SK-N-SH (cell line): ENCODE data around the gene SP110. TPM values are rescaled to one million over a fixed set of nuclear protein-coding genes. Genes with fewer than 3 reads are reported as not detected.

Experiments used
- CTCF ChIA-PET: fragments of 300-600, 350-600 bp; formaldehyde crosslinking; extraction: SDS; loops from one replicate; lab custom pipeline; 2021; lab: Yijun Ruan, JAX
- POLR2A ChIA-PET: fragments of 350-600 bp; sonication (Branson Sonifier 250); formaldehyde crosslinking; extraction: SDS; loops from one replicate; lab custom pipeline; 2020; ENCODE audit warnings: antibody characterized with exemption, inconsistent platforms; lab: Yijun Ruan, JAX
- DNase-seq: peaks from one replicate; pipeline ENCODE4 v3.0.0; 2012
- H2AFZ ChIP-seq: fragments of 200-600 bp; sonication (generic); 2 replicates; pipeline ENCODE4 v1.8.1; 2016; ENCODE audit warnings: antibody characterized with exemption, mild to moderate bottlenecking, low read depth
- H3F3A ChIP-seq: fragments of 200-600 bp; sonication (generic); replicated peaks from 2 replicates; pipeline ENCODE3; 2016; ENCODE audit warnings: antibody characterized with exemption, mild to moderate bottlenecking; ENCODE audit not compliant: insufficient read depth
- H3K27ac ChIP-seq, 2 experiments: fragments of 200-500 bp in 1 of 2; fragments of 200-600 bp in 1 of 2; sonication (Bioruptor generic) in 1 of 2; sonication (generic), shearing (Covaris generic) in 1 of 2; 2 replicates each; pipeline versions ENCODE4 v1.5.1 to v1.6.1; 2014 to 2016; ENCODE audit warnings: low read depth in 2 of 2, inconsistent platforms in 1 of 2, low read length in 1 of 2, mild to moderate bottlenecking in 1 of 2, mixed read lengths in 1 of 2
- H3K27me3 ChIP-seq: fragments of 200-600 bp; sonication (generic), shearing (Covaris generic); 2 replicates; pipeline ENCODE4 v1.6.1; 2016; ENCODE audit warnings: mixed run types; ENCODE audit not compliant: insufficient read depth
- H3K36me3 ChIP-seq, 2 experiments: fragments of 200-500 bp in 1 of 2; fragments of 200-600 bp in 1 of 2; sonication (Bioruptor generic) in 1 of 2; sonication (generic) in 1 of 2; replicated peaks in 1 of 2; 2 replicates each; pipeline versions ENCODE3 to v1.5.1; 2014 to 2016; ENCODE audit warnings: low read length in 1 of 2, mild to moderate bottlenecking in 1 of 2; ENCODE audit not compliant: insufficient read depth in 2 of 2, control insufficient read depth in 1 of 2
- H3K4me1 ChIP-seq, 2 experiments: fragments of 200-500 bp in 1 of 2; fragments of 200-600 bp in 1 of 2; sonication (Bioruptor generic) in 1 of 2; sonication (generic), shearing (Covaris generic) in 1 of 2; 2 replicates each; pipeline versions ENCODE4 v1.5.1 to v1.6.1; 2014 to 2016; ENCODE audit warnings: low read depth in 1 of 2, low read length in 1 of 2, mixed run types in 1 of 2; ENCODE audit not compliant: insufficient read depth in 2 of 2, control insufficient read depth in 1 of 2
- H3K4me2 ChIP-seq: fragments of 200-600 bp; sonication (generic), shearing (Covaris generic); 2 replicates; pipeline ENCODE4 v1.6.1; 2017; ENCODE audit warnings: mixed run types
- H3K4me3 ChIP-seq, 2 experiments: fragments of 200-500 bp in 1 of 2; fragments of 200-600 bp in 1 of 2; sonication (Bioruptor generic) in 1 of 2; sonication (generic), shearing (Covaris generic) in 1 of 2; 2 replicates each; pipeline versions ENCODE4 v1.5.1 to v1.8.1; 2014 to 2016; ENCODE audit warnings: low read depth in 2 of 2, inconsistent platforms in 1 of 2, low read length in 1 of 2, mild to moderate bottlenecking in 1 of 2, mixed read lengths in 1 of 2, moderate library complexity in 1 of 2
- H3K79me2 ChIP-seq: fragments of 200-600 bp; sonication (generic); 2 replicates; pipeline ENCODE4 v1.8.1; 2017; ENCODE audit warnings: mild to moderate bottlenecking; ENCODE audit not compliant: insufficient read depth
- H3K9ac ChIP-seq: fragments of 200-600 bp; sonication (generic); 2 replicates; pipeline ENCODE4 v1.6.1; 2017; ENCODE audit warnings: mixed run types
- H3K9me2 ChIP-seq: fragments of 200-600 bp; sonication (generic); 2 replicates; pipeline ENCODE4 v1.6.1; 2017; ENCODE audit warnings: mixed run types
- H3K9me3 ChIP-seq: fragments of 200-600 bp; sonication (generic); 2 replicates; pipeline ENCODE4 v1.6.1; 2017; ENCODE audit warnings: mixed run types, mild to moderate bottlenecking, moderate library complexity
- H4K20me1 ChIP-seq: fragments of 200-600 bp; sonication (generic); 2 replicates; pipeline ENCODE4 v1.6.1; 2017; ENCODE audit warnings: mild to moderate bottlenecking, mixed run types; ENCODE audit not compliant: insufficient read depth
- CTCF ChIP-seq: fragments of 200-600 bp; sonication (generic); IDR thresholded peaks from 2 replicates; pipeline ENCODE4 v1.6.1; 2017; ENCODE audit warnings: antibody characterized with exemption, mild to moderate bottlenecking, moderate library complexity
- EZH2phosphoT487 ChIP-seq: fragments of 200-600 bp; sonication (generic); IDR thresholded peaks from 2 replicates; pipeline ENCODE4 v1.6.1; 2017; ENCODE audit warnings: low read depth, mixed run types, mild to moderate bottlenecking, antibody characterized with exemption, moderate library complexity, borderline replicate concordance
- FOXJ3 ChIP-seq: sonication (generic); formaldehyde crosslinking; IDR thresholded peaks from 2 replicates; pipeline ENCODE4 v1.5.1; 2020; ENCODE audit warnings: mild to moderate bottlenecking, missing genetic modification reagents
- FOXM1 ChIP-seq: IDR thresholded peaks from 2 replicates; pipeline ENCODE4 v1.4.0; 2012; ENCODE audit warnings: low read depth, mild to moderate bottlenecking
- GATA2 ChIP-seq: sonication (generic); formaldehyde crosslinking; IDR thresholded peaks from 2 replicates; pipeline ENCODE4 v1.5.0; 2020; ENCODE audit warnings: mild to moderate bottlenecking, missing genetic modification reagents
- MXI1 ChIP-seq: IDR thresholded peaks from 2 replicates; pipeline ENCODE4 v1.6.1; 2012; ENCODE audit warnings: mild to moderate bottlenecking, low read depth, low read length, improper control_type of control experiment
- NFIC ChIP-seq: IDR thresholded peaks from 2 replicates; pipeline ENCODE4 v1.4.0; 2012; ENCODE audit warnings: borderline replicate concordance
- RFX5 ChIP-seq: IDR thresholded peaks from 2 replicates; pipeline ENCODE4 v1.6.1; 2012; ENCODE audit warnings: mild to moderate bottlenecking, improper control_type of control experiment, low read length
- RXRA ChIP-seq: IDR thresholded peaks from 2 replicates; pipeline ENCODE4 v1.4.0; 2012; ENCODE audit warnings: low read depth, mild to moderate bottlenecking, borderline replicate concordance
- TCF12 ChIP-seq: IDR thresholded peaks from 2 replicates; pipeline ENCODE4 v1.4.0; 2012
- WGBS: methylation state at CpG from one replicate; pipeline ENCODE4 v1.1.6; 2017; ENCODE audit warnings: low lambda C conversion rate; 5-methylcytosine and 5-hydroxymethylcytosine counted together
- polyA plus RNA-seq, 3 experiments: library from polyadenylated mRNA; depleted of rRNA; stranded (reverse); fragments of >200 nt; gene quantifications; 2 replicates each; pipeline ENCODE4 v1.2.3, GENCODE V29; 2012

SP110 gene
- polyA plus RNA-seq, 1 of the 3 experiments (the other 2 are of a cell fraction) = 10.4 TPM

GRCh38 chr2:230152334-230152733 is 67.5 kb downstream of the SP110 start (continued):
- no peak for TF ChIP-seq EZH2phosphoT487

- POLR2A ChIA-PET = no interaction called here
- no peaks in the 10 kb centered on the region for H3K9me3 ChIP-seq
- H3K79me2 ChIP-seq = no peaks in the 10 kb centered on the region
Measured at GRCh38 chr2:230144355-230144754, 75.4 kb downstream of the SP110 start.

GRCh38 chr2:230140667-230141066 is 79.1 kb downstream of the SP110 start:
- Histone ChIP-seq H3K27ac (no peak overlapping the region), H3K4me3 (no peak overlapping the region), H3K79me2 (no peaks in the 10 kb centered on the region), H3K27me3 (no peaks in the 10 kb centered on the region), H3K36me3 (no peaks in the 10 kb centered on the region), H3K4me1 (no peaks in the 10 kb centered on the region), H3K9me2 (no peaks in the 10 kb centered on the region), H3K4me2 (no peak overlapping the region), H4K20me1 (no peaks in the 10 kb centered on the region), H2AFZ (no peak overlapping the region), H3K9me3 (no peaks in the 10 kb centered on the region), H3K9ac (no peak overlapping the region), H3F3A (no peaks in the 10 kb centered on the region)
- no peak for DNase-seq
- POLR2A ChIA-PET = no interaction called here
- 31% methylated on average over 2 of the region's 3 CpGs for WGBS
- TF ChIP-seq NFIC (no peak), TCF12 (no peak), RXRA (no peak)
- CTCF ChIA-PET = interaction anchor here (1.0 to 1.1 kb wide), 2 partner anchors 9 to 20 kb away, joined by 3 read pairs; no protein-coding TSS in a partner anchor

More at GRCh38 chr2:230144355-230144754, 75.4 kb downstream of the SP110 start:
- no peak overlapping the region for H3K9ac ChIP-seq
- no peak overlapping the region for H2AFZ ChIP-seq
- no peak overlapping the region for H3K4me3 ChIP-seq
- no peaks in the 10 kb centered on the region for H3K36me3 ChIP-seq
- DNase-seq = no peak
- WGBS = 4% methylated on average over 1 of the region's 1 CpG
- H3K27me3 ChIP-seq = no peaks in the 10 kb centered on the region
- no peaks in the 10 kb centered on the region for H3F3A ChIP-seq
- no peaks in the 10 kb centered on the region for H3K4me1 ChIP-seq
- no peaks in the 10 kb centered on the region for H4K20me1 ChIP-seq
- no peak overlapping the region for H3K4me2 ChIP-seq
- TF ChIP-seq GATA2 (CRISPR knock-in tag) = no peak
- no peak for TF ChIP-seq FOXJ3 (CRISPR knock-in tag)
- TF ChIP-seq RFX5 = no peak
- no peak for TF ChIP-seq CTCF
- TF ChIP-seq FOXM1 = no peak
- no peak for TF ChIP-seq MXI1
- no peak for TF ChIP-seq RXRA
- H3K9me2 ChIP-seq = no peaks in the 10 kb centered on the region
- CTCF ChIA-PET = interaction anchor here (3.0 kb wide), 1 partner anchor 16 kb away, joined by 16 read pairs; no protein-coding TSS in a partner anchor
- H3K27ac ChIP-seq = no peak overlapping the region
